DND-41 (cell line): ENCODE data around the gene EYA2.
A peak's percentile ranks its signal among the peaks of the same experiment; 100 is the strongest.

Source experiments
- ATAC-seq: fragments of 200-7000 bp; cut with Tn5 transposase; 3 replicates; pipeline ENCODE4 v1.9.1; 2021; ENCODE audit warnings: low read depth; ENCODE audit not compliant: insufficient read depth
- DNase-seq: peaks from one replicate; pipeline ENCODE4 v3.0.0-alpha.2; 2020
- H2AFZ ChIP-seq: 2 replicates; pipeline ENCODE4 v1.6.0; 2012; ENCODE audit warnings: low read depth, low read length
- H3K27ac ChIP-seq: 2 replicates; pipeline ENCODE4 v1.5.1; 2012; ENCODE audit warnings: low read length, inconsistent platforms
- H3K27me3 ChIP-seq: fragments of 200-600 bp; sonication (generic); 2 replicates; pipeline ENCODE4 v1.6.0; 2012; ENCODE audit warnings: low read length, mild to moderate bottlenecking, inconsistent platforms; ENCODE audit not compliant: insufficient read depth, poor library complexity
- H3K36me3 ChIP-seq: 2 replicates; pipeline ENCODE4 v1.5.1; 2012; ENCODE audit warnings: low read length, inconsistent platforms; ENCODE audit not compliant: insufficient read depth
- H3K4me1 ChIP-seq: 2 replicates; pipeline ENCODE4 v1.5.1; 2012; ENCODE audit warnings: mild to moderate bottlenecking, low read length; ENCODE audit not compliant: insufficient read depth
- H3K4me2 ChIP-seq: 2 replicates; pipeline ENCODE4 v1.6.0; 2012; ENCODE audit warnings: mild to moderate bottlenecking, moderate library complexity, low read length, inconsistent platforms; ENCODE audit not compliant: insufficient read depth
- H3K4me3 ChIP-seq, 2 experiments: fragments of 200-600 bp in 1 of 2; shearing (Covaris generic) in 1 of 2; 2 replicates each; pipeline ENCODE4 v1.5.1; 2012 to 2016; ENCODE audit warnings: inconsistent platforms in 2 of 2, low read length in 2 of 2, mild to moderate bottlenecking in 2 of 2, low read depth in 1 of 2, moderate library complexity in 1 of 2
- H3K79me2 ChIP-seq: 2 replicates; pipeline ENCODE4 v1.6.0; 2012; ENCODE audit warnings: low read length, inconsistent platforms; ENCODE audit not compliant: insufficient read depth
- H3K9ac ChIP-seq: 2 replicates; pipeline ENCODE4 v1.6.0; 2012; ENCODE audit warnings: low read depth, mild to moderate bottlenecking, inconsistent platforms, low read length, moderate library complexity
- H3K9me3 ChIP-seq: 2 replicates; pipeline ENCODE4 v1.5.1; 2012; ENCODE audit warnings: low read length, moderate library complexity, mild to moderate bottlenecking, inconsistent platforms; ENCODE audit not compliant: insufficient read depth, severe bottlenecking
- H4K20me1 ChIP-seq: 2 replicates; pipeline ENCODE4 v1.6.0; 2012; ENCODE audit warnings: low read length; ENCODE audit not compliant: insufficient read depth
- EZH2 ChIP-seq: IDR thresholded peaks from 3 replicates; pipeline ENCODE4 v1.6.1; 2012; ENCODE audit warnings: borderline replicate concordance, low read depth, mild to moderate bottlenecking, moderate library complexity, low read length, inconsistent platforms; ENCODE audit not compliant: severe bottlenecking
- TF ChIP-seq, protein P1 (sequence below): IDR thresholded peaks from 2 replicates; pipeline ENCODE4 v1.5.1; 2012; ENCODE audit warnings: borderline replicate concordance, low read length, moderate library complexity, mild to moderate bottlenecking; ENCODE audit not compliant: poor library complexity, severe bottlenecking; ENCODE audit errors: extremely low read depth

The EYA2 gene

DNA sequence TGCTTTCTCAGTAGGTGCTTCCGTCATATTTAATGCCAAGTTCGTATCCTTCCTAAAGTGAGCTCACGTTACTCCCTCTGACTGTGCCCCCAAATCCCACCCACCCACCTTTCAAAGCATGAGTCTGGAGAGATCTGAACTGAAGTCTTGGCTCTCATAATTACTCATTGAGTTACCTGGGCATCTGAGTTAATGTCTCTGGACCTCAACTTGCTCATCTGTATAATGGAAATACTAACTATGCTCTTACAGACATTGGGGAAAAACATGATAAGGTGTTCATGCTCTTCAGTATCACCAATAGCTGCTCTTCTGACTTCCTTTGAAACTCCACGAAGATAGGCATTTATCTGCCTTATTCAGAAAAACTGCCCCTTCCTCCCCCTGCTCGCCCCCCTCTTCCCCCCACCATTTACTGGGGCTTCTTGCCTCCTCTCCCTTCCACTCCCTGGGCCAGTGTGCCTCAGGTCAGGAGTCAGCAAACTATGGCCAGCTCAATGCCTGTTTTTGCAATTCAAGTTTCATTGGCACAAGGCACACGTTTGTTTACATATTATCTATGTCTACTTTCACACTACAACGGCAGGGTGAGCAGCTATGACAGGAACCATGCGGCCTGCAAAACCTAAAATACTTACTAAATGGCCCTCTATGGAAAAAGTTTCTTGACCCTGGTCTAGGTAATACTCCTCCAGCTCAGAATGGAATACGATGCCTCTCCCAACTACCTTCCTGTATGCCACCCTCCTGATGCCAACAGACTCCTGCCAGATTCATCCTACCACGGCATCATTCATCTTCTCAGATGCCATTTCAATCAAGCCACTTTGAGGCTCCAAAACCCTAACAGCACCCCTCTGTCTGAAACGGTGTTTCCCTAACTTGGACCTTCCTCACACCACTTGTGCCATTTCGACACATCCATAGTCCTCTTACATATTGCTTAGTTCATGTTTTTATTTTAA lies 323.1 kb downstream of the EYA2 start:
- H2AFZ ChIP-seq: no peak overlapping the region
- H3K36me3 ChIP-seq: peaks cover 92% of the 10 kb centered on the region
- H3K9me3 ChIP-seq: no peaks in the 10 kb centered on the region
- H3K4me2 ChIP-seq: no peak overlapping the region
- peaks cover 15% of the 10 kb centered on the region; the same call in 1 of the 2 replicates for H4K20me1 ChIP-seq
- no peak overlapping the region for H3K4me3 ChIP-seq
- TF ChIP-seq, protein P1, sequence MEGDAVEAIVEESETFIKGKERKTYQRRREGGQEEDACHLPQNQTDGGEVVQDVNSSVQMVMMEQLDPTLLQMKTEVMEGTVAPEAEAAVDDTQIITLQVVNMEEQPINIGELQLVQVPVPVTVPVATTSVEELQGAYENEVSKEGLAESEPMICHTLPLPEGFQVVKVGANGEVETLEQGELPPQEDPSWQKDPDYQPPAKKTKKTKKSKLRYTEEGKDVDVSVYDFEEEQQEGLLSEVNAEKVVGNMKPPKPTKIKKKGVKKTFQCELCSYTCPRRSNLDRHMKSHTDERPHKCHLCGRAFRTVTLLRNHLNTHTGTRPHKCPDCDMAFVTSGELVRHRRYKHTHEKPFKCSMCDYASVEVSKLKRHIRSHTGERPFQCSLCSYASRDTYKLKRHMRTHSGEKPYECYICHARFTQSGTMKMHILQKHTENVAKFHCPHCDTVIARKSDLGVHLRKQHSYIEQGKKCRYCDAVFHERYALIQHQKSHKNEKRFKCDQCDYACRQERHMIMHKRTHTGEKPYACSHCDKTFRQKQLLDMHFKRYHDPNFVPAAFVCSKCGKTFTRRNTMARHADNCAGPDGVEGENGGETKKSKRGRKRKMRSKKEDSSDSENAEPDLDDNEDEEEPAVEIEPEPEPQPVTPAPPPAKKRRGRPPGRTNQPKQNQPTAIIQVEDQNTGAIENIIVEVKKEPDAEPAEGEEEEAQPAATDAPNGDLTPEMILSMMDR: no peak
- no peak for TF ChIP-seq EZH2
- H3K79me2 ChIP-seq: no peaks in the 10 kb centered on the region
- no peak overlapping the region for H3K9ac ChIP-seq
- ATAC-seq: no peak
- DNase-seq: no peak
- H3K27ac ChIP-seq: no peak overlapping the region
- H3K4me1 ChIP-seq: no peaks in the 10 kb centered on the region
- no peaks in the 10 kb centered on the region for H3K27me3 ChIP-seq

DNA sequence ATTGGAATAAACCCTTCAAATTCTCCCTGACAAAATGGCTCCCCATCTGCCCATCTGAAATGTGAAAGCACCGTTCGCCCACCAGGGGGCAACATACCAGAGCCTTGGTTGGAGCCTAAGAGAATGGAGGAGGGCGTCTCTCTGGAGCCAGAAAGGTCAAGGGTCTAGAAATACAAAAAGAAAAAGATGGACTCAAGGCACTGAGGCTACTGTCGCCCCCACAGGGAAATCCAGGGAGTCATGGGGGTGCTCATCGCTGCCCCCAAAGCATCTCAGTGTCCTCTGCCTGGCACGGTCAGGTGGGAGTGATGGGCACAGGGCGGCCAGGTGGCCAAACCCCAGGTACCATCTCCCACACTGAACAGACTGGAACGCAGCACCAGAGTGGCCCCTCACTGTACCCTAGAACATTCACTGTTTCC lies 325.5 kb downstream of the EYA2 start:
- H3K27me3 ChIP-seq: no peaks in the 10 kb centered on the region

DNA sequence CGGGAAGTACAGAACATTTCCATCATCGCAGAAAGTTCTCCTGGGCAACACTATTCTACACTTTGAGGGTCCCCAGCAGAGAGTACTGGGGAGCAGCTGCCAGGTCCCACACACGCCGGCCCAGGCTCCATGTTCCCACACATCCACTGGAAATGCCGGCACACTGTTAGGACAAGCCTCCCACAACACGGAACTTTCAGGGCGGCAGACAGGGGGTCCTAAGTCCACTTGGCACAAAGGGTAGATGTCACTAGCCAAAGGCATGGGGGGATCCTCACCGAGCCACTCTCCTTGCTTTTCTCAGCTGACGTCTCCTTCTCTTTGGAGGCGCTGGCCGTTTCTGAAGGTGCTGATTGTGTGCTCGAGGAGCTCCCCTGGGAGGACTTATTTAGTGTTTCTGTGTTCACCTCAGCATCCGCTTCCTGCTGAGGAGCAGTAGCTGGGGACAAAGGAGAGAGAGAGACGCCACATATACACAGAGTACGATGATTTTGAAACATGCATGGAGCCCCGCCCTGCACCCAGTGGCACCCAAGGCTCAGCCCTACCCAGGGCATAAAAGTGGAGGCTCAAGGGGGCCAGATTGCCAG lies 326.5 kb downstream of the EYA2 start:
- H3K27ac ChIP-seq: no peak overlapping the region
- 0 out of 2 replicates have a peak, but pooled peaks cover 6% of the 10 kb centered on the region for H4K20me1 ChIP-seq
- no peaks in the 10 kb centered on the region for H3K79me2 ChIP-seq
- ATAC-seq: no peak
- H3K9me3 ChIP-seq: no peaks in the 10 kb centered on the region
- H3K9ac ChIP-seq: no peak overlapping the region
- no peak overlapping the region for H2AFZ ChIP-seq
- no peak for DNase-seq
- H3K4me2 ChIP-seq: no peak overlapping the region
- H3K27me3 ChIP-seq: no peaks in the 10 kb centered on the region
- no peaks in the 10 kb centered on the region for H3K4me1 ChIP-seq
- H3K4me3 ChIP-seq: no peak overlapping the region
- peaks cover 90% of the 10 kb centered on the region for H3K36me3 ChIP-seq
- TF ChIP-seq EZH2: no peak
- TF ChIP-seq, protein P1: no peak

More for the DNA sequence above, 325.5 kb downstream of the EYA2 start:
- H3K4me2 ChIP-seq: no peak overlapping the region
- ATAC-seq: peak; percentile 61; the same call in 2 of the 3 replicates
- TF ChIP-seq EZH2: no peak
- TF ChIP-seq, protein P1: peak; percentile 79
- H3K27ac ChIP-seq: no peak overlapping the region
- peak; percentile 52 for DNase-seq
- H2AFZ ChIP-seq: no peak overlapping the region
- H3K79me2 ChIP-seq: no peaks in the 10 kb centered on the region
- no peak overlapping the region for H3K4me3 ChIP-seq
- H3K9me3 ChIP-seq: no peaks in the 10 kb centered on the region
- H4K20me1 ChIP-seq: 0 out of 2 replicates have a peak, but pooled peaks cover 6% of the 10 kb centered on the region
- no peak overlapping the region for H3K9ac ChIP-seq
- peaks cover 92% of the 10 kb centered on the region for H3K36me3 ChIP-seq
- H3K4me1 ChIP-seq: no peaks in the 10 kb centered on the region
